Activated T-cell treated with anti-CD3 and anti-CD28 coated beads, Interleukin-2, amount 50 U/mL, for 1 hour (primary cell): ENCODE measurements around the gene SNF8.

Experiments
- DNase-seq: peaks from one replicate; pipeline ENCODE4 v3.0.0-alpha.2; 2020

Gene SNF8

GRCh38 chr17:48928876-48929811, 15.5 kb downstream of the SNF8 start:
- DNase-seq, result no peak

GRCh38 chr17:48927978-48928745, 16.5 kb downstream of the SNF8 start:
- no peak for DNase-seq

- DNase-seq, result no peak
Observed at GRCh38 chr17:48925991-48926342, 18.7 kb downstream of the SNF8 start.

- DNase-seq, result no peak
Observed at GRCh38 chr17:48925251-48925990, 19.2 kb downstream of the SNF8 start.

- DNase-seq, result no peak
Observed at GRCh38 chr17:48915459-48916282, 29.0 kb downstream of the SNF8 start.

- DNase-seq, result no peak
Observed at GRCh38 chr17:48912476-48912875, 32.2 kb downstream of the SNF8 start.

- DNase-seq, result no peak
Observed at GRCh38 chr17:48910370-48910769, 34.3 kb downstream of the SNF8 start.

GRCh38 chr17:48909783-48910182, 34.9 kb downstream of the SNF8 start:
- DNase-seq, result no peak

- DNase-seq, result peak; percentile 85
Observed at GRCh38 chr17:48908853-48909394, 35.7 kb downstream of the SNF8 start.

- peak; percentile 93 for DNase-seq
Observed at GRCh38 chr17:48908047-48908843, 36.4 kb downstream of the SNF8 start, which contains the start of gene UBE2Z. TSS of gene UBE2Z (plus strand) at chr17:48908407. CDS start at chr17:48908504, 97 bp downstream.

GRCh38 chr17:48907713-48908046, 37.0 kb downstream of the SNF8 start:
- DNase-seq, result no peak

- no peak for DNase-seq
Observed at GRCh38 chr17:48905987-48906515, 38.6 kb downstream of the SNF8 start.

GRCh38 chr17:48904428-48904827, 40.2 kb downstream of the SNF8 start:
- DNase-seq, result no peak

- DNase-seq, result no peak
Observed at GRCh38 chr17:48903401-48903800, 41.2 kb downstream of the SNF8 start.

GRCh38 chr17:48901241-48901640, 43.4 kb downstream of the SNF8 start:
- DNase-seq, result no peak

- DNase-seq, result no peak
Observed at GRCh38 chr17:48894886-48895285, 49.8 kb downstream of the SNF8 start.

GRCh38 chr17:48893646-48894508, 50.8 kb downstream of the SNF8 start:
- DNase-seq, result no peak

GRCh38 chr17:48892940-48893645, 51.5 kb downstream of the SNF8 start:
- DNase-seq, result no peak

GRCh38 chr17:48890086-48890485, 54.6 kb downstream of the SNF8 start:
- DNase-seq, result no peak
